Testis (tissue), 3 donors: ENCODE results near the gene RAD23B. TPM values are rescaled to one million over a fixed set of nuclear protein-coding genes. Genes with fewer than 3 reads are reported as not detected.
A peak's percentile ranks its signal among the peaks of the same experiment; 100 is the strongest.

Experiments
- DNase-seq: peaks from one replicate; pipeline ENCODE4 v3.0.0-alpha.2; 2019
- H3K27ac ChIP-seq, 2 donors: fragments of 200-600 bp; sonication (generic); one replicate each; pipeline ENCODE4 v1.5.1; 2019
- H3K27me3 ChIP-seq: fragments of 200-600 bp; sonication (generic); one replicate; pipeline ENCODE4 v1.5.1; 2019
- H3K36me3 ChIP-seq: fragments of 200-600 bp; sonication (generic); one replicate; pipeline ENCODE4 v1.5.1; 2017; ENCODE audit warnings: low read depth; ENCODE audit errors: missing control alignments
- H3K4me1 ChIP-seq: fragments of 200-600 bp; sonication (generic); one replicate; pipeline ENCODE4 v1.5.1; 2019
- H3K4me3 ChIP-seq, 2 donors: fragments of 200-600 bp; sonication (generic); one replicate each; pipeline ENCODE4 v1.5.1; 2017 to 2019
- H3K9me3 ChIP-seq: fragments of 200-600 bp; sonication (generic); one replicate; pipeline ENCODE4 v1.5.1; 2017
- POLR2A ChIP-seq: fragments of 450-650 bp; IDR thresholded peaks from one replicate; pipeline ENCODE4 v1.6.1; 2017; ENCODE audit warnings: antibody characterized with exemption, mild to moderate bottlenecking, moderate library complexity
- WGBS, 2 donors: methylation state at CpG; one replicate each; pipeline ENCODE4 v1.1.5; 2018; 5-methylcytosine and 5-hydroxymethylcytosine counted together
- intact Hi-C: fragments of 100-400 bp; cut with DNase I; formaldehyde crosslinking; loops from one replicate; pipeline ENCODE4 v1.15.1; 2023; ENCODE audit warnings: low total_unique reads
- polyA plus RNA-seq: library from polyadenylated mRNA; stranded (reverse); fragments of 350-450 nt; fragmentation: Illumina TruSeq; extraction: RNeasy Lipid Tissue Mini Kit (QIAGEN cat#74804); gene quantifications from one replicate; pipeline ENCODE4 v1.2.3, GENCODE V29; 2014; ENCODE audit warnings: low read depth, low replicate concordance; ENCODE audit not compliant: insufficient read depth
- total RNA-seq, 2 donors: library from RNA; depleted of rRNA; stranded (reverse); fragments of >200 nt; gene quantifications; one replicate each; pipeline ENCODE4 v1.2.3, GENCODE V29; 2016
- TF ChIP-seq, protein P1 (sequence below), 3 experiments: fragments of 450-650 bp in 2 of 3; fragments of 200-600 bp in 1 of 3; sonication (generic) in 1 of 3; IDR thresholded peaks; one replicate each; pipeline ENCODE4 v1.5.1; 2016 to 2019; ENCODE audit warnings: antibody characterized with exemption in 3 of 3, mild to moderate bottlenecking in 2 of 3, moderate library complexity in 1 of 3

The RAD23B gene
- total and polyA plus RNA-seq, 3 donors from 2014 or later, result 116 to 199 (median 138) TPM

DNA sequence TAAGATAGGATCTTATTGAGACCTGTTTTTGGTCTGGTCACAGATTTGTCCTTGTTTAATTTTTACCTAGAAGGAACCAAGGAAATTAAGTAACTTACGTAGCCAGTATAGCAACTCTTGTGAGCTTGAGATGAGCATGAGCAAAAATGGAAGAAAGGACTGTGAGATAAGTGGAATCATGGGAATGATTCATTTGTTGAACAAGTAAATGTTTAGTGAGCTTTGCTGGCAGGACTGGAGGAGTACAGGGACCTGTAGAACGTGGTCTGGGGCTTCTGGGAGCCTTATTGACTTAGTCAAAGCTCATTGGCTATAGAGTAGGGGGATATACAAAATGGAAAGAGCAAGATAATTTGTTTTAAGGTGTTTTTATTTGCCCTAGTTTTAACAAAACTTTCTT, 3.0 kb downstream of the RAD23B start:
- H3K36me3 ChIP-seq, result no peaks in the 10 kb centered on the region
- peak overlapping the region in 1 of 2 donors; percentile 85 for H3K4me3 ChIP-seq
- TF ChIP-seq, protein P1, sequence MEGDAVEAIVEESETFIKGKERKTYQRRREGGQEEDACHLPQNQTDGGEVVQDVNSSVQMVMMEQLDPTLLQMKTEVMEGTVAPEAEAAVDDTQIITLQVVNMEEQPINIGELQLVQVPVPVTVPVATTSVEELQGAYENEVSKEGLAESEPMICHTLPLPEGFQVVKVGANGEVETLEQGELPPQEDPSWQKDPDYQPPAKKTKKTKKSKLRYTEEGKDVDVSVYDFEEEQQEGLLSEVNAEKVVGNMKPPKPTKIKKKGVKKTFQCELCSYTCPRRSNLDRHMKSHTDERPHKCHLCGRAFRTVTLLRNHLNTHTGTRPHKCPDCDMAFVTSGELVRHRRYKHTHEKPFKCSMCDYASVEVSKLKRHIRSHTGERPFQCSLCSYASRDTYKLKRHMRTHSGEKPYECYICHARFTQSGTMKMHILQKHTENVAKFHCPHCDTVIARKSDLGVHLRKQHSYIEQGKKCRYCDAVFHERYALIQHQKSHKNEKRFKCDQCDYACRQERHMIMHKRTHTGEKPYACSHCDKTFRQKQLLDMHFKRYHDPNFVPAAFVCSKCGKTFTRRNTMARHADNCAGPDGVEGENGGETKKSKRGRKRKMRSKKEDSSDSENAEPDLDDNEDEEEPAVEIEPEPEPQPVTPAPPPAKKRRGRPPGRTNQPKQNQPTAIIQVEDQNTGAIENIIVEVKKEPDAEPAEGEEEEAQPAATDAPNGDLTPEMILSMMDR (IDR thresholded peaks at IDR 0.05), result no peak
- no peak for TF ChIP-seq POLR2A
- DNase-seq, result no peak
- WGBS, 2 donors, result 33 to 50% methylated on average over 2 of the region's 2 CpGs
- no peak overlapping the region for H3K27ac ChIP-seq
- intact Hi-C loops, result no loop called here
- H3K4me1 ChIP-seq, result peaks cover 22% of the 10 kb centered on the region
- H3K27me3 ChIP-seq, result no peaks in the 10 kb centered on the region
- no peaks in the 10 kb centered on the region for H3K9me3 ChIP-seq

DNA sequence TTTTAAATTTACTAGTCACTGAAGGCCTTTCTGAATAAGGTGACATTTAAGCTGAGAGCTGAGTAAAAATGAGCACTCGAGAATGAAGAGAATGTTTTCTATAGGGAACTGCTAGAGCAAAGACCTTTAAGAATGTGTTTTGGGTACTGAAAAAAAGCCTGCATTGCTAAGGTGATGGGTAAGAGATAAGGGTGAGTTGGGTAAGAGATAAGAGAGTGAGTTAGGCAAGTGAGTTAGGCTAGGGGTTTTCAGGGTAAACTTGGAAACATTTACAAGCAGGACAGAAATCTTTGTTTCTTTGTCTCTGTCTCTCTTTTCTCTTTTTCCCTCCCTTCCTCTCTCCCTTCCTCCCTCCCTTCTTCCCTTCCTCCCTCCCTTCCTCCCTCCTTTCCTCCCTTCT, 5.6 kb downstream of the RAD23B start:
- Histone ChIP-seq H3K4me3 (no peak overlapping the region), H3K27ac (no peak overlapping the region), H3K27me3 (no peaks in the 10 kb centered on the region), H3K36me3 (no peaks in the 10 kb centered on the region), H3K4me1 (peaks cover 26% of the 10 kb centered on the region), H3K9me3 (no peaks in the 10 kb centered on the region)
- DNase-seq, result no peak
- TF ChIP-seq, protein P1 (IDR thresholded peaks at IDR 0.05), result no peak
- 63 to 64% methylated on average over 1 of the region's 1 CpG for WGBS, 2 donors
- intact Hi-C loops, result no loop called here

DNA sequence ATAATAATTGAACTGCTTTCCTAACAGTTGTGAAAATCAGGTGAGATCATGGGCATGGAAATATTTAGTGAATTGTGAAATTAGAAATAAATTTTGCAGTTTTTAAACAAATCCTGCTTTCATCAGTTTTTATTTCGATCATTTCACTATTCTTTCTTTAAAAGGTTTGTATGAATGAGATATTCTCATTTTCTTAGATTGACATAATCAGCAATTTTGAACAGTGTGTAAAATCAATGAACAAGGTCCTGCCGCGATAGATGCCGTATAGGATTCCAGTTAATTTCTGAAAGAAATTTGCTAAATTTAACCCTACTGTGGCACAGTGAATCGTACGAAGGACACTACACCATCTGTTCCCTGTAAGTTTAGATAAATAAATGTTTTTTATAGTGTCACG, 7.5 kb downstream of the RAD23B start:
- Histone ChIP-seq H3K4me3 (no peak overlapping the region), H3K36me3 (no peaks in the 10 kb centered on the region), H3K27me3 (no peaks in the 10 kb centered on the region), H3K4me1 (peaks cover 27% of the 10 kb centered on the region), H3K9me3 (no peaks in the 10 kb centered on the region), H3K27ac (no peak overlapping the region)
- intact Hi-C loops, result no loop called here
- TF ChIP-seq POLR2A, result no peak
- TF ChIP-seq, protein P1 (IDR thresholded peaks at IDR 0.05), result no peak
- WGBS, 2 donors, result 48 to 63% methylated on average over 7 of the region's 7 CpGs
- DNase-seq, result no peak

DNA sequence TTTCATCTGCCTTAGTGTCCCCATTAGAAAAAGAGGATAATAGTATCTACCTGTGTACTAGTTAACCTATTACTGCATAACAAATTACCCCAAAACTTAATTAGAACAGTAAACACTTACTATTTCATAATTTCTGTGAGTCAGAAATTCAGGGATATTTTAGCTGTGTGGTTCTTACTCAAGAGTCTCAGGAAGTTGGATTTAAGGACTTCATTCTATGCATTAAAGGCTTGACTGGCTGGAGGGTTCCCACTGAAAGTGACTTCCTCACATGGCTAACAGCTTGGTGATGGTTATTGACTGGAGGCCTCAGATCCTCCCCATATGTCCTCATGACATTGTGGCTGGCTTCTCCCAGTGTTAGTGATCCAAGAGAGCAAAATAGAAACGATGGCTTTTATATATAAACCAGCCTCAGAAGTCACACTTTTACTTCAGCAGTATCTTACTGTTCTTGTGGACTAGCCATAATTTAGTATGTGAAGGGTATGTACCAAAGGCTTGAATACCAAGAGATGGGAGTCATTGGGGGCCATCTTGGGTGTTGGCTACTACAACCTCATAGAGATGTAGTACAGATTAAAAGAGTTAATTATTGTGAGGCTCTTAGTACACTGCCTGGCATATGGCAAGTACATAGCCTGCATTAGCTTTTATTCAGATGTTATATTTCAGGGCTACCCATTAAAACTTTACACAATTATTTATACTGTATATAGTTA, 9.9 kb downstream of the RAD23B start:
- no peaks in the 10 kb centered on the region for H3K9me3 ChIP-seq
- H3K36me3 ChIP-seq, result no peaks in the 10 kb centered on the region
- no peak overlapping the region for H3K4me3 ChIP-seq
- WGBS, 2 donors, result 56 to 91% methylated on average over 1 of the region's 1 CpG
- DNase-seq, result no peak
- H3K27me3 ChIP-seq, result no peaks in the 10 kb centered on the region
- intact Hi-C loops, result no loop called here
- H3K27ac ChIP-seq, result no peak overlapping the region
- H3K4me1 ChIP-seq, result peaks cover 19% of the 10 kb centered on the region
- TF ChIP-seq, protein P1 (IDR thresholded peaks at IDR 0.05), result no peak
- no peak for TF ChIP-seq POLR2A

DNA sequence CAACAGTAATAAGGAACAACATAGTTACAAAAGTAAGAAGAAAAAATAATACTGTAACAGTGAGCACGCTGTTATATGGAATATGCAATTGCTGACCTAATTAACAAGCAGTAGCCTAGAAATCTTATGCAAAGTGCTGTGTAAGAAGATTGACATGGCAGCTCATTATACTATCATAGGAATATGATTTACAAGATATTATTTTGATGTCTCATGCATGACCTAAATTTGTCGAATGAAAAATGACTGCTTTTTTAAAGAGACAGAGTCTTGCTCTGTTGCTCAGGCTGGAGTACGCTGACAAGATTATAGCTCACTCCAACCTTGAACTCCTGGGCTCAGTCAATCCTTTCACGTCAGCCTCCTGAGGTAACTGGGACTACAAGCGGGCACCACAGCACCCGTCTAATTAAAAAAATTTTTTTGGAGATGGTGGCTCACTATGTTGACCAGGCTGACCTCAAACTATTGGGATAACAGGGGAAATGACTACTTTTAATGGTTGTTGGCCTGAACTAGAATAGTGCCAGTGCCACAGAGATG, 10.5 kb downstream of the RAD23B start:
- no peaks in the 10 kb centered on the region for H3K9me3 ChIP-seq
- no peak for DNase-seq
- H3K27ac ChIP-seq, result no peak overlapping the region
- no peaks in the 10 kb centered on the region for H3K36me3 ChIP-seq
- TF ChIP-seq, protein P1 (IDR thresholded peaks at IDR 0.05), result no peak
- no peak for TF ChIP-seq POLR2A
- WGBS, 2 donors, result 68 to 70% methylated on average over 6 of the region's 6 CpGs
- H3K4me1 ChIP-seq, result peaks cover 19% of the 10 kb centered on the region
- H3K4me3 ChIP-seq, result no peak overlapping the region
- intact Hi-C loops, result no loop called here
- no peaks in the 10 kb centered on the region for H3K27me3 ChIP-seq
